Right ventricle myocardium inferior (tissue), 1 donor: ENCODE results near the gene TTC23. TPM values are rescaled to one million over a fixed set of nuclear protein-coding genes. Genes with fewer than 3 reads are reported as not detected.

Experiments used
- ATAC-seq: fragments of 200-7000 bp; cut with Tn5 transposase; one replicate; pipeline ENCODE4 v1.9.1; 2020; ENCODE audit warnings: mild to moderate bottlenecking, moderate library complexity
- DNase-seq: peaks from one replicate; pipeline ENCODE4 v3.0.0; 2021; ENCODE audit errors: missing footprints
- intact Hi-C: fragments of 100-400 bp; cut with DNase I; formaldehyde crosslinking; loops from one replicate; pipeline ENCODE4 v1.11.0; 2022
- total RNA-seq: library from RNA; stranded (reverse); fragmentation: NEBNext Ultra II Directional; extraction: Animal tissue kit (Norgen Biotek cat#: 25700); gene quantifications from one replicate; pipeline ENCODE4 v1.2.1, GENCODE V29; 2021
- donor health status: DM: no; HTN: yes; CAD: no; lungs with severe emphysema.

TTC23 gene
- total RNA-seq, 1 donor from 2014 or later: 13.0 TPM

- intact Hi-C loops: no loop called here
- DNase-seq: no peak
- no peak for ATAC-seq
These were observed 102.7 kb downstream of the TTC23 start for GRCh38 chr15:99146661-99147060.

DNA sequence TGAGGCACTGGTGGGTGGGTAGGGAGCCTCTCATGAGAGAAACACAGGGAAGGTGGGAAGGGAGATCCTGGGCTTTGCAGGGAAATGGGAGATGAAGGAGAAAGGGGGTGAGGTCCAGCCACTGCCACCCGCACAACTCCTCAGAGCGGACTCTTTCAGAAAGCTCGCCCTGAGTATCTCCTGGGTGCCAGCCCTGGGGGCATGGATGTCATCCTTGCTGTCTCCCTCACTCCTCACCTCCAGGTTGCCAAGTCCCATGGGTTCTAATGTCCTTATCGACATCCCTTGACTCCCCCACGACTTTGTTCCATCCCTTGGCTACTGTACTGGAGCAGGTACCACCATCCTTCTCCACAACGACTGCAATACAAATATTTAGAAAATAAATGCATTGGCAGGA is 103.6 kb downstream of the TTC23 start:
- DNase-seq (no peak), ATAC-seq (no peak)
- intact Hi-C loops: no loop called here

- no peak for ATAC-seq
- intact Hi-C loops: no loop called here
These were observed 104.4 kb downstream of the TTC23 start for GRCh38 chr15:99145005-99145404.

DNA sequence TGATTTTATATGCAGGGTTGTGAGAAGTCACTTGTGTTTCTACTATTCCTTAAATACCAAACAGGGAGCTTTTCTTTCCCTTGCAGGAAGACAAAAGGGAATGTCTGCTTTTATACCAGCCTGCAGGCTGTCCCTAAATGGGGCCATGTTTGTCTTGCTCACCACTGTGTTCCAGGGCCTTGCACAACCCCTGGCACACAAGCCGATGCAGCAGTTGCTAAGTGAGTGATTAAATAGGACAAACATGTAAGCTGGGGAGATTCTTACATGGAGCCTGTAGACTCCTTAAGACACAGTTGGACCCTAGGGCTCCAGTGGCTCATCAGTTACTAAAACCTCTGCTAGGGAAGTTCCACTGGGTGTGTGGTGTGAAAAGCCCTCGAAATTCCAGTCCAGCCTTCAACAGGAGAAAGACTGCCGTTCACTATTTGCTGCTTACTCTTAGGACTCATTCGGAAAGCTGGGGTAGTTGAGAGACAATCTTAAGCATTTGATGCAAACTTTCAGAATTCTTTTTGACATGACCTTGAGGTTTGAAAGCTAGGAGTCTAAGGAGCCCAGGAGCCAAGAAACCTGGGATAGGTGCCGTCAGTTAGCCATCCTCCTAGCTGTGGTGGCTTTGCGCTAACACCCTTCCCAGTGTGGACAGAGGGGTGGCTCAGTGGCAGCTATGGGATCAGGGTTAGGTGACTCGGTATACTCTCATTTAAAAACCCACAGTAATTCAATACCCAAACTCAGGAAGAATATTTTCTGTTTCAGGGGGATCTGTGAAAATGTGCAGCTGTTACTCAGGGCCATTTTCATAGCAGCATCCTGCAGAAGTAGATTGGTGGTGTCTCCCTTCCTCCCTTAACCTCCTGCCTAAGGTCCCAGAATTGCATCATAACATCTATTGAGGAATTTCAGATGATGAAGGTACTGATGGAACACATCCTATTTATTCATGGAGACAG is 105.4 kb downstream of the TTC23 start:
- DNase-seq: peak; percentile 80
- intact Hi-C loops: loop anchor here (2.0 kb wide), 1 partner anchor 37 kb away; no protein-coding TSS in a partner anchor
- peak; percentile 89 for ATAC-seq

More at GRCh38 chr15:99145005-99145404, 104.4 kb downstream of the TTC23 start:
- DNase-seq: no peak

- intact Hi-C loops: loop anchor here (2.0 kb wide), 1 partner anchor 36 kb away; no protein-coding TSS in a partner anchor
- DNase-seq (no peak), ATAC-seq (no peak)
These were observed 106.1 kb downstream of the TTC23 start for GRCh38 chr15:99143242-99143641.

GRCh38 chr15:99142562-99142961 is 106.8 kb downstream of the TTC23 start:
- intact Hi-C loops: loop anchor here (2.0 kb wide), 1 partner anchor 36 kb away; no protein-coding TSS in a partner anchor

DNA sequence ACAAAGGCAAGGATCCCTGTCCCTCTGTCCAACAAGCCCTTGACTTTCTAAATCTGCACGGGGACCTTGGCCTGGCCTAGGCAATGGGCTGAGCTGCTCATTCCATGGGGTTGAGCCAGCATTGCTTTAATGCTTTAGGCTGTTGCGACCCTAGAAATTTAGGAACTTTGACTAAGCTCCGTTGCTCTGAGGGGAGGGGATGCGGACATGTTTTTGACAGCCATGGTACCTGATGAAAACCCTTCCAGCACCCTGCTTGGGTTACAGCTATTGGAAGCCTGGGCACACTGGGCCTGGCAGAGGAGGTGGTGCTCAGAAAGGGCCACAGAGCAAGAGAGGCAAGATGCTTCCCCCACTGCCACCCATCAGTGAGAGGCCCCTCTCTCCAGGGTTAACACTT is 107.4 kb downstream of the TTC23 start:
- ATAC-seq: no peak
- intact Hi-C loops: loop anchor here (2.0 kb wide), 1 partner anchor 35 kb away; no protein-coding TSS in a partner anchor

More at GRCh38 chr15:99142562-99142961, 106.8 kb downstream of the TTC23 start:
- ATAC-seq: no peak
- DNase-seq: no peak

GRCh38 chr15:99140590-99140989 is 108.8 kb downstream of the TTC23 start:
- no peak for ATAC-seq
- intact Hi-C loops: no loop called here
- DNase-seq: no peak

More for the DNA sequence above, 107.4 kb downstream of the TTC23 start:
- no peak for DNase-seq

DNA sequence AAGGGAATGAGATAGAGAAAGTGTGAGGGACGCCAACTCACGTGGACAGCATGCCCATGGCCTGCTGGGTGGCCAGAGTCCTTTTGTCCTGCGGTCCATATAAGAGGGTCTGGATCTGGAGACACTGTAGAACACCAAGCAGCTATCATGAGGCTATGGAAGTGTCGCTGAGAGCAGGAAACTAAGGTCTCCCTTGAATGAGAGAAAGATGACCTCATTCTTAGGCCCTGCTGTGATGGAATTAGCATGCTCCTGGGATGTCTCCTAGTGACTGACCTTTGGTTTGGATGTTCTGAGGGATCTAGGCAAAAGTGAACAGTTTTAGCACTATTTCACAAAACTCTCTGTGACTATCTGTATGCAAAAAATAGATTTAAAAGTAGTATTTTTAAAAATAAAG is 110.1 kb downstream of the TTC23 start:
- intact Hi-C loops: loop anchor here (5.0 kb wide), 1 partner anchor 33 kb away; no protein-coding TSS in a partner anchor
- no peak for ATAC-seq
- no peak for DNase-seq

GRCh38 chr15:99138491-99138982 is 110.8 kb downstream of the TTC23 start:
- intact Hi-C loops: loop anchor here (5.0 kb wide), 1 partner anchor 34 kb away; no protein-coding TSS in a partner anchor

GRCh38 chr15:99137877-99138276 is 111.5 kb downstream of the TTC23 start:
- intact Hi-C loops: loop anchor here (5.0 kb wide), 1 partner anchor 34 kb away; no protein-coding TSS in a partner anchor
- DNase-seq (no peak), ATAC-seq (no peak)

More at GRCh38 chr15:99138491-99138982, 110.8 kb downstream of the TTC23 start:
- no peak for ATAC-seq
- no peak for DNase-seq

- DNase-seq: no peak
- ATAC-seq: no peak
- intact Hi-C loops: loop anchor here (5.0 kb wide), 1 partner anchor 35 kb away; no protein-coding TSS in a partner anchor
These were observed 112.3 kb downstream of the TTC23 start for GRCh38 chr15:99137111-99137546.

DNA sequence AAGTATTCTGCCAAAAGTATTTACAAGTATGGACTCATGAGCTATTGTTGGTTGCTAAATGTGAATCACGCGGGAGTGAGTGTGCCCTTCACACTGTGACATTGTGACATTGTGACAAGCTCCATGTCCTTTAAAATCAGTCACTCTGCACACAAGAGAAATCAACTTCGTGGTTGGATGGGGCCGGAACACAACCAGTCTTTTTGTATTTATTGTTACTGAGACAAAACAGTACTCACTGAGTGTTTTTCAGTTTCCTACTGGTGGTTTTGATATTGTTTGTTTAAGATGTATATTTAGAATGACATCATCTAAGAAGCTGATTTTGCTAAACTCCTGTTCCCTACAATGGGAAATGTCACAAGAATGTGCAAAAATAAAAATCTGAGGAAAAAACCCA is 114.2 kb downstream of the TTC23 start:
- ATAC-seq (peak; percentile 45), DNase-seq (no peak)
- intact Hi-C loops: loop anchor here (5.0 kb wide), 1 partner anchor 37 kb away; no protein-coding TSS in a partner anchor

DNA sequence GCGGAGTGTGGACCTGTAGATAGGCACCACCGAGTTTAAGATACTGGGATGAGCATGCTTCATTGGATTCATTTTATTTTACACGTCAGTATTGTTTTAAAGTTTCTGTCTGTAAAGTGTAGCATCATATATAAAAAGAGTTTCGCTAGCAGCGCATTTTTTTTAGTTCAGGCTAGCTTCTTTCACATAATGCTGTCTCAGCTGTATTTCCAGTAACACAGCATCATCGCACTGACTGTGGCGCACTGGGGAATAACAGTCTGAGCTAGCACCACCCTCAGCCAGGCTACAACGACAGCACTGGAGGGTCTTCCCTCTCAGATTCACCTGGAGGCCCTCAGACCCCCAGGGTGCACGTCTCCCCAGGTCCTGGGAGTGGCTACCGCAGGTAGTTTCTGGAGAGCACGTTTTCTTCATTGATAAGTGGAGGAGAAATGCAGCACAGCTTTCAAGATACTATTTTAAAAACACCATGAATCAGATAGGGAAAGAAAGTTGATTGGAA is 115.0 kb downstream of the TTC23 start:
- ATAC-seq (no peak), DNase-seq (no peak)
- intact Hi-C loops: no loop called here

DNA sequence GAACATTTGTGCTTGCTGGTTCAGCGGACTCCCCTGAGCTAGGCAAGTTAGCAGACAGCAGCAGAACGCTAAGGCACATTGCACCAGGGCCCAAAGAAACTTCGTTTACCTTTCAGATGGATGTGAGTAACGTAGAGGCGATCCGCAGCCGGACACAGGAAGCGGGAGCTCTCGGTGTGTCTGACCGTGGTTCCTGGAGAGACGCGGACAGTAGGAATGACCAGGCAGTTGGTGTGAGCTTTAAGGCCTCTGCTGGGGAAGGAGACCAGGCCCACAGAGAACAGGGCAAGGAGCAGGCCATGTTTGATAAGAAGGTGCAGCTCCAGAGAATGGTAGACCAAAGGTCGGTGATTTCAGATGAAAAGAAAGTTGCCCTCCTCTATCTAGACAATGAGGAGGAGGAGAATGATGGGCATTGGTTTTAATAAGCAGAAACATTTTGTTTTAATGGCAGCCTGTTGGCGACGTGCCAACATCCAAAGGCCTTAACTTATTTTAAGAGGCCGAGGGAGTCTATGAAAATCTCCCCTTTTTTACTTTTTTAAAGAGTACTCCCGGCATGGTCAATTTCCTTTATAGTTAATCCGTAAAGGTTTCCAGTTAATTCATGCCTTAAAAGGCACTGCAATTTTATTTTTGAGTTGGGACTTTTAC is 116.6 kb downstream of the TTC23 start:
- intact Hi-C loops: no loop called here
- DNase-seq (no peak), ATAC-seq (no peak)

GRCh38 chr15:99132122-99132521 is 117.3 kb downstream of the TTC23 start:
- no peak for ATAC-seq
- DNase-seq: no peak
- intact Hi-C loops: no loop called here

- no peak for ATAC-seq
- intact Hi-C loops: no loop called here
These were observed 117.8 kb downstream of the TTC23 start for GRCh38 chr15:99131441-99132023.

GRCh38 chr15:99130765-99131440 is 118.5 kb downstream of the TTC23 start:
- DNase-seq: no peak
- ATAC-seq: no peak
- intact Hi-C loops: no loop called here

More at GRCh38 chr15:99131441-99132023, 117.8 kb downstream of the TTC23 start:
- DNase-seq: no peak
